GM04504 (cell line): ENCODE data around the gene TAOK1.
"Not testable (repeated sequence)": the region's sequence is repeated elsewhere in the genome, so short reads cannot be mapped to it uniquely, and the experiment has no call there.

Experiments
- DNase-seq: peaks from one replicate; pipeline ENCODE4 v3.0.0-alpha.2; 2012; ENCODE audit warnings: low read depth

The TAOK1 gene

DNA sequence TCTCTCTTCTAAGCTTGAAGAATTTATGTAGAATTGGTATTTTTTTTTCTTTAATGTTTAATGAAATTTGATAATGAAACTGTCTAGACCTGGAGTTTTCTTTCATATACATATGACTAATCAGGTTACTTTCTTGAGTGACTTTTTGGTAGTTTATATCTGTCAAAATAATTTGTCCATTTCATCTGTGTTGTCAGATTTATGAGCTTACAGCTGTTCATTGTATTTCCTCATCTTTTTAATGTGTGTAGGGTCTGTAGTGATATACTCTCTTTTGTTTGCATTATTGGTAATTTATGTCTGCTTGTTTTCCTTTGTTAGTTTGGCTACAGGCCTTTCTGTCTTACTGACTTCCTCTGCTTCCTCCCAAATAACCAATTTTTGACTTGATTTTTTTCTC lies 55.7 kb downstream of the TAOK1 start:
- DNase-seq: no peak

- no peak for DNase-seq
Observed at GRCh38 chr17:29449865-29450671, 59.9 kb downstream of the TAOK1 start.

- DNase-seq: no peak
Observed at GRCh38 chr17:29451121-29451742, 61.1 kb downstream of the TAOK1 start.

- DNase-seq: no peak
Observed at GRCh38 chr17:29458066-29458465, 67.9 kb downstream of the TAOK1 start.

- no peak for DNase-seq
Observed at GRCh38 chr17:29461483-29462206, 71.5 kb downstream of the TAOK1 start.

DNA sequence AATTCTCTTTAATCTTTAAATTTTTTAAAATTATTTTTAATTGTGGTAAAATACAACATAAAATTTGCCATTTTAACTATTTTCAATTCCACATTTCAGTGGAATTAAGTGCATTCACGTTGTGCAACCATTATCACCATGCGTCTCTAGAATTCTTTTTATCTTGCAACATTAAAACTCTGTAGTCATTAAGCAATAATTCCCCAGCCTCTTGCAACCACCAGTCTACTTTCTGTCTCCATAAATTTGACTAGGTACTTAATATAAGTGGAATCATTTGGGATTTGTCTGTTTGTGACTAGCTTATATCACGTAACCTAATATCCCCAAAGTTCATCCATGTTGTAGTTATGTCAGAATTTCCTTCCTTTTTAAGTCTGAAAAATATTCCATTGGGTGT lies 79.1 kb downstream of the TAOK1 start:
- no peak for DNase-seq

- not testable (repeated sequence) for DNase-seq
Observed at GRCh38 chr17:29473437-29473836, 83.3 kb downstream of the TAOK1 start.

DNA sequence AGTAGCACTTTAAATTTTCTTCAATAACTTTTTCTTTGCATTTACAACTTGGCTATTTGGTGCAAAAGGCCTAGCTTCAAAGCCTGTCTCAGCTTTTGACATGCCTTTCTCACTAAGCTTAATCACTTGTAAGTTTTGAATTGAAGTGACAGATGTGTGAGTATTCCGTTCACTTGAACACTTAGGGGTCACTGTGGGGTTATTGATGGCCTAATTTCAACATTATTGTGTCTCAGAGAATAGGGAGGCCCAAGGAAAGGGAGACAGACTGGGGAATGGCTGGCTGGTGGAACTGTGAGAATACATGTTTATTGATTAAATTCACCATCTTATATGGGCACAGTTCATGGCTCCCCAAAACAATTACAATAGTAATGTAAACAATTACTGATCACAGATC lies 84.1 kb downstream of the TAOK1 start:
- no peak for DNase-seq

DNA sequence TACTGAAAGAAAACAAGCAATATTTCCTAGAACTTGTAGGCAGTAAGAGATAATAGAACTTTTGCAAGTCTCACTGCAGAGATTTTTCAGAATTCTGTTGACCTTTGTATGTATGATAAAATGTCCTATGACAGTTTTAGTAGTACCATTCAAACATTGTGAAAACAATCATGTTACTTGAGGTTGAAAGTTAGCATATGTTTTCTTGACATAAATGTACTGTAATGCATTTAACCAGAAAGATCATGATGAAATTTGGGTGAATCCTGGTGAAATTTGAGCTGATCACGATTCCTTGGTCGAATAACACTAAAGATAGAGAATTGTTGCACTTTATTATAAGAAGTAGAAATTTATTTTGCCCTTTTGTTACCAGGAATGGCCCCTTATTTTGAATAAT lies 85.7 kb downstream of the TAOK1 start:
- DNase-seq: no peak

- DNase-seq: not testable (repeated sequence)
Observed at GRCh38 chr17:29480249-29480928, 90.2 kb downstream of the TAOK1 start.

DNA sequence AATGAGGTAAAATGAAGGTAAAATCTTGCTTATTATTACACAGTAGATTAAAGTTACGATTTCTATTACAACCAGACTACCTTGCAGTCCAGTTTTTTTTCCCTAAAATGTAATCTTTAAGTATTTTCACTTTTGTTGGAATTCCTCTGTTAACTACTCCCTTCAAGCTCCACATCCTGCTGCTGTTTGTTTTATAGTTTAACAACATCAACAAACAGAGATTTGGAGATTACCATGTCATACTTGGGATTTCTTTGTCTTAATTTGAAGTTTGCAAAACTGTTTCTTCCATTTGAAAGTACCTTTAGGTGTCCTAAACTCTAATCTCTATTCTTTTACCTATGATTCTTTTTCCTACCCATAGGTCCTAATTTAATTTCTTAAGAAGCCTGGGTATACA lies 93.3 kb downstream of the TAOK1 start:
- no peak for DNase-seq

DNA sequence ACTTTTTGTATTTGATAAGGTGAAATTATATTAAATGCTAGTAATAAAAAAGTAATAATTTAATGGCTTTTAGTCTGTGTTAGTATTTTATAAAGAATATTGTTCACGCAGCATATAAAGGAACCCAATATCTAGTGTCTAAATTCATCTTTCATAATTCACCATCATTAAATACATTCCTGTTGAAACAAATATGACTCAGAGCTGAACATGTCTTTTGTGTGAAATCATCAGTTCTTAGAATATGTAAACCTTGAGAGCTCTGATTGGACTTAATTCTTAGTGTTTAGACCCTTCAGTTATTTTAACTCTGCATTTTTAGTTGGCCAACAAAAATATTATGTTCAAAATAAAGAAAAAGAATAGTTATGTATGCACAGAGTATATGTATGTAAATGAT lies 104.8 kb downstream of the TAOK1 start:
- no peak for DNase-seq

- no peak for DNase-seq
Observed at GRCh38 chr17:29504711-29505110, 114.5 kb downstream of the TAOK1 start.

- DNase-seq: no peak
Observed at GRCh38 chr17:29505836-29506235, 115.7 kb downstream of the TAOK1 start.

GRCh38 chr17:29510953-29511352 lies 120.8 kb downstream of the TAOK1 start:
- no peak for DNase-seq

DNA sequence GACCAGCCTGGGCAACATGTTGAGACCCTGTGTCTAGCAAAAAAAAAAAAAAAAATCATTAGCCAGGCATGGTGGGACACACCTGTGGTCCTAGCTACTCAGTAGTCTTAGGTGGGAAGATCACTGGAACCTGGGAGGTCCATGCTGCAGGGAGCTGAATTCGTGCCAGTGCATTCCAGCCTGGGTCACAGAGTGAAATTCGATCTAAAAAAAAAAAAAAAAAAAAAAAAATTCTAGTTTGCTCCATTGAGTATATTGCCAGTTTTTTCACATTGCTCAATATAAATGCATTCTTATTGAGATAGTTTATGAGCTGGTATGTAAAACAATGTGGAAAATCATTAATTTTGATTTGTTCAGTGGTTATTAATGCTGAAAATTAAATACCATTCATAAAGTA lies 124.6 kb downstream of the TAOK1 start:
- DNase-seq: peak; percentile 17

DNA sequence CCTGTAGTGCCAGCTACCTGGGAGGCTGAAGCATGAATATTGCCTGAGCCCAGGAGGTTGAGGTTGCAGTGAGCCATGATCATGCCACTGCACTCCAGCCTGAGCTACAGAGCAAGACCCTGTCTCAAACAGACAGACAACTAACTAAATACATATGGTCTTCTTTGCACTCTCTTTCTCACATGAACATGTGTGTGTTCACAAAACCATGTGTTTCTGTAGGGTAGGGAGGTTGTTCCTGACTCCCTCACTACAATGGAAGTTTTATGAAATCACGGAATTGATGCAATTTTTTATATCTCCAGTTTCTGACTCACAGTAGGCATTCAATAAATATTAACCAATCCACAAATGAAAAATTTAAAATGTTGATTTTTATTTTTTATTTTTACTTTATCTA lies 128.2 kb downstream of the TAOK1 start:
- DNase-seq: no peak

- DNase-seq: no peak
Observed at GRCh38 chr17:29524692-29525091, 134.5 kb downstream of the TAOK1 start.

GRCh38 chr17:29526322-29526721 lies 136.2 kb downstream of the TAOK1 start:
- no peak for DNase-seq

DNA sequence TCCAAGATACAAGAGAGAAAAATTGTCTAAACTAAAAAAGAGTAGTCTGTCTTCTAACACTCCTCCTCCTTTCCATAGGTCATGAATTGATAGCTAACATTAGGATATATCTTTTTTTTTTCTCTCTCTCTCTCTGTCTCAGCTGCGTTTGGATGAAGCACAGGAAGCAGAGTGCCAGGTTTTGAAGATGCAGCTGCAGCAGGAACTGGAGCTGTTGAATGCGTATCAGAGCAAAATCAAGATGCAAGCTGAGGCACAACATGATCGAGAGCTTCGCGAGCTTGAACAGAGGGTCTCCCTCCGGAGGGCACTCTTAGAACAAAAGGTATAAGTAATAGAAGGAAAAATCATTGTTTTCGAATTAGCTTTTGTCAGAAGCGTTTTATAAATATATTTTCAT lies 143.8 kb downstream of the TAOK1 start:
- DNase-seq: no peak

- DNase-seq: no peak
Observed at GRCh38 chr17:29544066-29544465, 153.9 kb downstream of the TAOK1 start.

GRCh38 chr17:29546085-29546484 lies 155.9 kb downstream of the TAOK1 start:
- no peak for DNase-seq

- no peak for DNase-seq
Observed at GRCh38 chr17:29546830-29547229, 156.7 kb downstream of the TAOK1 start.
